ENCODE results near the gene NARF. TPM values are rescaled to one million over a fixed set of nuclear protein-coding genes. Genes with fewer than 3 reads are reported as not detected.

The NARF gene
- polyA plus RNA-seq, 1 donor (not counting 4 experiments of a cell fraction or from before 2014, with no cell fraction given), result 36.8 TPM

DNA sequence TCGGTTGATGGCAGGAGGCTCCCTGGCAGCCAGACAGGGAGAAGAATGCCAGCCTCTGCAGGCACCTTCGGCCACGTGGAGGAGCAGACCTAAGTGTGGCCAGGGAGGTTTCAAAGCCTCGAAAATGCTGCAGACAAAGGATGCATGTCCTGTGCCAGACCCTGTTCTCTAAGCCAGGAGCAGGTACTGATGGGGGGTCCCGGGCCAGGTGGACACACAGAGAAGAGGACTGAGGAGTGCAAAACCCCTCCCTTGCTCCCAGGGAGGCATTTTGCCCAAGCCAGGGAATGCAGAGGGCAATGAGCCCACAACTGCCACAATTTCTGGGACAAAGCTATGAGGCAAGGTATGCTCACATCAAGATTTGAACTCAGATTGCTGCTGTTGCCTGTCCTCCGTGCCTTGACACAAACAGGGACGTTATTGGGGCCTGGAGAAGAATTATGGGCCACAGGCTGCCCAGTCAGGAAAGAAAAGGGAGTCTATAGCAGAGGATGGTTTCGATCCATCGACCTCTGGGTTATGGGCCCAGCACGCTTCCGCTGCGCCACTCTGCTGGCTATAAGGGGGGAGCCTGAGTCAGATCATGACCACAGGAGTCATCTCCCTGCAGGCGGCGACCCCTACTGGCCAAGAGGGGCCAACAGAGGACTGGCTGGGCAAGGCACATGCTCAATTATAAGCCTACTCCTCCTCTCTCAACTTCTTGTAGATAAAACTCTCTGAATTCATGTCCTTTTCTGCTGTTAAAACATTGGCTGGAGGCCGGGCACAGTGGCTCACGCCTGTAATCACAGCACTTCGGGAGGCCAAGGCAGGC lies 35.9 kb downstream of the NARF start:
- Histone ChIP-seq H3K27ac (ENCODE audit: control insufficient read depth, insufficient read depth, low read length) (no peak overlapping the region), H2AFZ (ENCODE audit: control insufficient read depth, low read length) (no peak overlapping the region), H3K4me1 (ENCODE audit: control insufficient read depth, extremely low read depth, insufficient read depth, low read length) (peaks cover 47% of the 10 kb centered on the region), H3K9me3 (ENCODE audit: control insufficient read depth, low read depth, low read length) (no peaks in the 10 kb centered on the region), H3K27me3 (ENCODE audit: control insufficient read depth, extremely low read depth, insufficient read depth, low read length) (no peaks in the 10 kb centered on the region), H3K4me3 (ENCODE audit: control insufficient read depth in 2 of 3, extremely low read depth in 1 of 3, insufficient read depth in 2 of 3, low read depth in 1 of 3, low read length in 3 of 3) (no peak overlapping the region), H3K9me1 (ENCODE audit: control insufficient read depth, extremely low read depth, insufficient read depth, low read length) (peaks cover 2% of the 10 kb centered on the region), H4K20me1 (ENCODE audit: control insufficient read depth, extremely low read depth, insufficient read depth, low read length) (no peaks in the 10 kb centered on the region), H3K36me3 (ENCODE audit: control insufficient read depth in 2 of 2, extremely low read depth in 1 of 2, insufficient read depth in 2 of 2, low read length in 2 of 2) (no peaks in the 10 kb centered on the region), H3K9ac (ENCODE audit: control insufficient read depth, extremely low read depth, insufficient read depth, low read length) (no peak overlapping the region), H3K79me2 (ENCODE audit: control insufficient read depth, insufficient read depth, low read length) (no peaks in the 10 kb centered on the region), H3K4me2 (ENCODE audit: control insufficient read depth, extremely low read depth, insufficient read depth, low read depth, low read length) (peak overlapping the region; percentile 35)
- TF ChIP-seq, protein P1, sequence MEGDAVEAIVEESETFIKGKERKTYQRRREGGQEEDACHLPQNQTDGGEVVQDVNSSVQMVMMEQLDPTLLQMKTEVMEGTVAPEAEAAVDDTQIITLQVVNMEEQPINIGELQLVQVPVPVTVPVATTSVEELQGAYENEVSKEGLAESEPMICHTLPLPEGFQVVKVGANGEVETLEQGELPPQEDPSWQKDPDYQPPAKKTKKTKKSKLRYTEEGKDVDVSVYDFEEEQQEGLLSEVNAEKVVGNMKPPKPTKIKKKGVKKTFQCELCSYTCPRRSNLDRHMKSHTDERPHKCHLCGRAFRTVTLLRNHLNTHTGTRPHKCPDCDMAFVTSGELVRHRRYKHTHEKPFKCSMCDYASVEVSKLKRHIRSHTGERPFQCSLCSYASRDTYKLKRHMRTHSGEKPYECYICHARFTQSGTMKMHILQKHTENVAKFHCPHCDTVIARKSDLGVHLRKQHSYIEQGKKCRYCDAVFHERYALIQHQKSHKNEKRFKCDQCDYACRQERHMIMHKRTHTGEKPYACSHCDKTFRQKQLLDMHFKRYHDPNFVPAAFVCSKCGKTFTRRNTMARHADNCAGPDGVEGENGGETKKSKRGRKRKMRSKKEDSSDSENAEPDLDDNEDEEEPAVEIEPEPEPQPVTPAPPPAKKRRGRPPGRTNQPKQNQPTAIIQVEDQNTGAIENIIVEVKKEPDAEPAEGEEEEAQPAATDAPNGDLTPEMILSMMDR (optimal IDR thresholded peaks at IDR 0.05 in 1 of 3, IDR thresholded peaks at IDR 0.05 in 1 of 3, conservative IDR thresholded peaks at IDR 0.05 in 1 of 3; ENCODE audit: extremely low read depth in 1 of 3, insufficient read depth in 2 of 3, low read length in 3 of 3), result peak; percentile 89 to 95 (median 95)
- no peak for TF ChIP-seq EZH2 (IDR thresholded peaks at IDR 0.05; ENCODE audit: low read length)
- peak; percentile 32 for FAIRE-seq
- dilution Hi-C loops (cut with MboI; ENCODE audit: extremely low pct_ligation_motif_present, low sequenced_read_pairs), result no loop called here
- DNase-seq (ENCODE audit: low read depth, low spot score), result peak; percentile 98

DNA sequence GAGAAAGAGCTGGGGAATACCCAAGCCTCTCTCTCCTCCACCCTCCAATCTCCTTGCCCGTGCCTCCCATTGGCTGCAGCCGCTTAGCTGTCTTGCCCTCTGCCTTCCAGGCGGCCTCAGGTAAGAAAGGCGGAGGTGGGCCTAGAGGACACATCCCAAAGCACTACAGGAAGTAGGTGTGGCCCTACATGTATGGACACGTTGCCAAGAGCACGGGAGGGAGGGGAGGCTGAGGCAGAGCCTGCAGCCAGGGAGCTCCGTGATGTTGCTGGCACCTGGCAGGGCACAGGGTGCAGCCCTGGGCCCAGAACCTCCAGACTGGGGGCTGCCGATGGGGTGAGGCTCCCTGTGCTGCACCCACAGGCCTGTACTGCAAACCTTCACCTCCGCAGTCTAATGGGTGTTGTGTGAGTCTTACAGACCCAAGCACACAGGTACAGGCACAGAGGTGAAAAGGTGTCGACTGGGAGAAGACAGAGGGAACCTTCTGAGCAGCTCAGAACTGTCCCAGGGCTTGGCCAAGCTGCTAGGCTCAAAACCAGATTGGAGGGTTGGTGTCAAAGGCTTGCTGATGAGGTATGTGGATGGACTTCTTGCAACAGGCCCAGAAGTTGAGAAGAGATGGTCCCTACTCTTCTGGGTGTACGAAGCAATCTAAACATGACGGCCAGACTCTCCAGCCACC lies 37.4 kb downstream of the NARF start:
- Histone ChIP-seq H3K36me3 (ENCODE audit: control insufficient read depth in 2 of 2, extremely low read depth in 1 of 2, insufficient read depth in 2 of 2, low read length in 2 of 2) (no peaks in the 10 kb centered on the region), H2AFZ (ENCODE audit: control insufficient read depth, low read length) (peak overlapping the region; percentile 79), H3K27ac (ENCODE audit: control insufficient read depth, insufficient read depth, low read length) (peak overlapping the region; percentile 75), H4K20me1 (ENCODE audit: control insufficient read depth, extremely low read depth, insufficient read depth, low read length) (no peaks in the 10 kb centered on the region), H3K27me3 (ENCODE audit: control insufficient read depth, extremely low read depth, insufficient read depth, low read length) (no peaks in the 10 kb centered on the region), H3K9ac (ENCODE audit: control insufficient read depth, extremely low read depth, insufficient read depth, low read length) (peak overlapping the region; percentile 49), H3K4me3 (ENCODE audit: control insufficient read depth in 2 of 3, extremely low read depth in 1 of 3, insufficient read depth in 2 of 3, low read depth in 1 of 3, low read length in 3 of 3) (peak overlapping the region in 1 of 3 experiments; percentile 26), H3K4me1 (ENCODE audit: control insufficient read depth, extremely low read depth, insufficient read depth, low read length) (peaks cover 47% of the 10 kb centered on the region), H3K9me3 (ENCODE audit: control insufficient read depth, low read depth, low read length) (no peaks in the 10 kb centered on the region), H3K4me2 (ENCODE audit: control insufficient read depth, extremely low read depth, insufficient read depth, low read depth, low read length) (peak overlapping the region; percentile 60), H3K79me2 (ENCODE audit: control insufficient read depth, insufficient read depth, low read length) (no peaks in the 10 kb centered on the region), H3K9me1 (ENCODE audit: control insufficient read depth, extremely low read depth, insufficient read depth, low read length) (peaks cover 2% of the 10 kb centered on the region)
- FAIRE-seq (peak; percentile 90), DNase-seq (ENCODE audit: low read depth, low spot score) (peak; percentile 98)
- dilution Hi-C loops (cut with MboI; ENCODE audit: extremely low pct_ligation_motif_present, low sequenced_read_pairs), result no loop called here
- TF ChIP-seq EZH2 (IDR thresholded peaks at IDR 0.05; ENCODE audit: low read length), result no peak
- TF ChIP-seq, protein P1 (optimal IDR thresholded peaks at IDR 0.05 in 1 of 3, IDR thresholded peaks at IDR 0.05 in 1 of 3, conservative IDR thresholded peaks at IDR 0.05 in 1 of 3; ENCODE audit: extremely low read depth in 1 of 3, insufficient read depth in 2 of 3, low read length in 3 of 3), result no peak

All from keratinocyte (primary cell).